Activated T-helper 17 cell treated with anti-CD3 and anti-CD28 coated beads, Interleukin-2, amount 50 U/mL, for 72 hours (primary cell): Measurements from ENCODE around the gene SLC13A3. TPM values are rescaled to one million over a fixed set of nuclear protein-coding genes. Genes with fewer than 3 reads are reported as not detected.

ENCODE experiments used
- ATAC-seq: fragments of 150-1000 bp; cut with Tn5 transposase; replicated peaks from 2 replicates; pipeline ENCODE4 v1.10.0; 2021; ENCODE audit warnings: mild to moderate bottlenecking, moderate library complexity
- H3K27ac Mint-ChIP-seq: one replicate; pipeline ENCODE4 v1.8.0; 2022; ENCODE audit warnings: mixed read lengths
- H3K27me3 Mint-ChIP-seq: one replicate; pipeline ENCODE4 v1.8.0; 2022; ENCODE audit warnings: mixed read lengths
- H3K36me3 Mint-ChIP-seq: one replicate; pipeline ENCODE4 v1.8.0; 2022; ENCODE audit warnings: low read depth, mild to moderate bottlenecking, mixed read lengths
- H3K4me1 Mint-ChIP-seq: one replicate; pipeline ENCODE4 v1.8.0; 2022; ENCODE audit warnings: mixed read lengths
- H3K4me3 Mint-ChIP-seq: one replicate; pipeline ENCODE4 v1.8.0; 2022; ENCODE audit warnings: mild to moderate bottlenecking, mixed read lengths
- H3K9me3 Mint-ChIP-seq: one replicate; pipeline ENCODE4 v1.8.0; 2022; ENCODE audit warnings: mixed read lengths
- total RNA-seq, 2 donors: library from RNA; stranded (reverse); gene quantifications; one replicate each; pipeline ENCODE4 v1.2.3, GENCODE V29; 2022

The SLC13A3 gene
- total RNA-seq, 2 donors from 2014 or later, result not detected

DNA sequence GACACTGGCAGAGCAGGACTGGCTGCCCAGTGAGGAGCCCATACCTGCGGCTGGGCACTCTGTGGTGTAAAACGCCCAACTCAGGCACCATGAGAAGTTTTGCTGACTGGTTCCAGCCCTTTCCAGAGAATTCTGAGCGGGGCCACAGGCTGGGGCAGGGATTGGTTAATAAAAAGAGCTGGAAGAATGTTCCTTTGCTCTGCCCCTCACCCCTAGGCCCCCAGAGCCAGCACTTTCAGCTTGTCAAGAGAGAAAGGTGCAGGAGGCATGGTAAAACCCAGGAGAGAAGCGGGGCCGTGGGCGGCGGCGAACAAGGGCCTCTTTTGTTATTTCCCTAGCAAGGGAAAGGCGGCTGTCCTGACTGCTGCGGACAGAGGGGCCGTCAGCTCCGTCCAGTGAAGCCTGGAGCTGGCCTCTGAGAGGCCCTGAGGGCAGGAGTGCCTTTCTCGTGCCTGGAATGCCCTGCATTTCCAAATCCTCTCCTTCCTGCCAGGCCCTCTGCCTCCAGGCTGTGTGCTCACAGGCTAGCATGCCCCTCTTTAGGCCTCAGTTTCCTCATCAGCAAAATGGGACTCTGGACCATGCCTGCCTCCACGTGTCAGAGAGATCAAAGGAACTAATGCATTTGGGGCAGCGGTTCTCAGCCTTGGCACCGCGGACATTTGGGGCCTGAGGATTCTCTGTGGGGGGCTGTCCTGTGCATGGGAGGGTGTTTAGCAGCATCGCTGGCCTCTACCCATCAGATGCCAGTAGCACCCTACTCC is 12.9 kb downstream of the SLC13A3 start:
- Mint-ChIP-seq H3K36me3 (no peaks in the 10 kb centered on the region), H3K4me3 (no peak overlapping the region), H3K4me1 (no peaks in the 10 kb centered on the region), H3K9me3 (no peaks in the 10 kb centered on the region), H3K27me3 (peaks cover 23% of the 10 kb centered on the region), H3K27ac (no peak overlapping the region)
- ATAC-seq, result no peak

DNA sequence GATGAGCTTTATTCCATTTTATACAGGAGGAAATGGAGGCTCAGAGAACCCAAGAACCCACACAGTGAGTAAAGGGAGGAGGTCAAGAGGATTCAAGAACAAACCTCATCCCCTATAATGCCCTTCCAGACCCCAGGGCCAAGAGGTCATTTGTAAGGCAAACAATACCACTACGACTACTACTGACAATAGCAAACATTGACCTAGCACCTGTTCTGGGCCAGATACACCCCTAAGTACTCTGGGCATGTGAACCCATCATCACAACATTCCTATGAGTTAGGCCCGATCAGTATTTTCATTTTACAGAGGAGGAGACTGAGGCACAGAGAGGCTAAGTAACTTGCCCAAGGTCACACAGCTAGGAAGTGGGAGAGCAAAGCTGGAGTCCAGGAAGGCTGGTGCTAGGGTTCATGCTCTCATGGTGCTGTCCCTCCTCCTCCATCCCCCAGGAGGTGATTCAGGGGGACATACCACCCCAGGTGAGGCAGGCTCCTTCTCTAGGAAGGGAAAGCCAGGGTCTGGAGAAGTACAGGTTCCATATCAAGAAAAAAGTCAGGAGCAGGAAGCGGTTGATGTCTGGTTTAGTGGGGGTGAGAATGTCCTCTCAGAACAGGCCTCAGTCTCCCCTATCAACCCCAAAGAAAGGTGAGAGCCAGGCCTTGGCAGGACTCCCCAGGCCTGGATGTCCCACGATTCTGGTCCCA is 13.7 kb downstream of the SLC13A3 start:
- Mint-ChIP-seq H3K4me3 (no peak overlapping the region), H3K36me3 (no peaks in the 10 kb centered on the region), H3K4me1 (no peaks in the 10 kb centered on the region), H3K27ac (no peak overlapping the region), H3K27me3 (peaks cover 26% of the 10 kb centered on the region), H3K9me3 (no peaks in the 10 kb centered on the region)
- ATAC-seq, result no peak

DNA sequence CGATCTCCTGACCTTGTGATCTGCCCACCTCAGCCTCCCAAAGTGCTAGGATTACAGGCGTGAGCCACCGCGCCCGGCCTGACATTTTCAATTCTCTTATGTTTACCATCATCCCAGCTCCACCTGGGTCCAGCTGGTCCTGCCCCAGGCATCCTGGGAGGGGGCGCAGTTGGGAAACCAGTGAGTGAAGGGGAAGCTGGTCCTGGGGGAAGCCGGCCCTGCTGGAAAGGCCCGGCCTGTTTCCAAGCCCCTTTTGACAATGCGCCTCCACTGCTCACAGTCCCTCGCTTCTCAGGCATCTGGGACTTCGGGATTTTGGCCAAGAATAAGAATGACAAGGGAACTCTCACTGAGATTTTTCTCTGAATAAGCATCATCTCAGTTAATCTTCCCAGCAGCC is 14.2 kb downstream of the SLC13A3 start:
- H3K27me3 Mint-ChIP-seq, result peaks cover 28% of the 10 kb centered on the region
- no peak overlapping the region for H3K4me3 Mint-ChIP-seq
- H3K36me3 Mint-ChIP-seq, result no peaks in the 10 kb centered on the region
- ATAC-seq, result no peak
- H3K27ac Mint-ChIP-seq, result no peak overlapping the region
- no peaks in the 10 kb centered on the region for H3K4me1 Mint-ChIP-seq
- no peaks in the 10 kb centered on the region for H3K9me3 Mint-ChIP-seq

DNA sequence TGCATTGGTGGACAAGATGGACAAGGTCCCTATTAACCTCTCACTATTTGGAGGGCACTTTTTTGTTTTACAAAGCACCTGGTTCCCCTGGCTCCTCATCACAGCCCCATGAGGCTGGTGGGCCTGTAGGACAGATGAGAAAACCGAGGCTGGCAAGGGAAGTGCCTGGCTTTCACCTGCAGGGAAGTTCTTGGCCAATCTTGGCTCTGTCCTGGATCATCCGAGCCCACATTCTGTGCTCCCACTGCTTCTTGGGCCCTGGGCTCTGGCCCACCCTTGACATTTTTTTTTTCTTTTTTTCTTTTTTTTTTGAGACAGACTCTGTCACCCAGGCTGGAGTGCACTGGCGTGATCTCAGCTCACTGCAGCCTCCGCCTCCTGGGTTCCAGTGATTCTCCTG is 14.7 kb downstream of the SLC13A3 start:
- ATAC-seq, result no peak
- Mint-ChIP-seq H3K9me3 (no peaks in the 10 kb centered on the region), H3K4me3 (no peak overlapping the region), H3K27ac (no peak overlapping the region), H3K4me1 (no peaks in the 10 kb centered on the region), H3K36me3 (no peaks in the 10 kb centered on the region), H3K27me3 (peaks cover 28% of the 10 kb centered on the region)

DNA sequence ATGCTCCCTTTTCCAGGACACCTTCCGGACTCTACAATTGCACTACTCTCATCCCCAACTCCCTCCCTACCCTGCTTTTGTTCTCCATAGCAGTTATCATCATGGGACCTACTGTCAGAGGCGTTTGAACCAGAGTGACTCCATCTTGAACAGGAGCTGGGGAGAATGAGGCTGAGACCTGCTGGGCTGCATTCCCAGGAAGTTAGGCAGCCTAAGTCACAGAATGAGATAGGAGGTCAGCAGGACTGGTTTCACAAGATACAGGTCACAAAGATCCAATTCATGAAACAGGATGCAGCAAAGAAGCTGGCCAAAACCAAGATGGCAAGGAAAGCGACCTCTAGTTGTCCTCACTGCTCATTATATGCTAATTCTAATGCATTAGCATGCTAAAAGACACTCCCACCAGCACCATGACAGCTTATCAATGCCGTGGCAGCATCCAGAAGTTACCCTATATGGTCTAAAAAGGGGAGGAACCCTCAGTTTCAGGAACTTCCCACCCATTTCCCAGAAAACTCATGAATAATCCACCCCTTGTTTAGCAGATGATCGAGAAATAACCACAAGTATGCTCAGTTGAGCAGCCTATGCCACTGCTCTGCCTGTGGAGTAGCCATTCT is 15.6 kb downstream of the SLC13A3 start:
- no peak for ATAC-seq
- H3K36me3 Mint-ChIP-seq, result no peaks in the 10 kb centered on the region

DNA sequence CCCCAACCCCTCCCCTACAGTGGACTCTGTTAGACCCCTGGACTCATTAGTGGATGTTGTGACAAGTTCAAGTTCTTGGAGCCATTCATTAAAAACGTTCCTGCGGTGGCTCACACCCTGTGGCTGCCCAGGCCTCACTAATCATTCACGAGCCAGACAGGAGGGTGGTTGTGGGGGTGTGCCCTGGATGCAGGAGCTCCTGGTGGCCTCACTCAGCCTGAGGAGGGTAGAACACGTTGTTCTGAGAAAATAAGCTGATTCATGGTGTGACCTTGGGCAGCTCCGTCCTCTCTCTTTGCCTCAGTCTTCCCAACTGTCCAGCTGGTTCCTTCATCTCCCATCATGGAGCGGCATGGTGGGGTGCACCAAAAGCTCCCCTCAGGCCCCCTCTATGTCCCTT is 16.7 kb downstream of the SLC13A3 start:
- ATAC-seq, result no peak
- H3K4me3 Mint-ChIP-seq, result no peak overlapping the region
- H3K9me3 Mint-ChIP-seq, result peaks cover 7% of the 10 kb centered on the region
- H3K27me3 Mint-ChIP-seq, result peaks cover 28% of the 10 kb centered on the region
- no peak overlapping the region for H3K27ac Mint-ChIP-seq
- H3K4me1 Mint-ChIP-seq, result no peaks in the 10 kb centered on the region
- H3K36me3 Mint-ChIP-seq, result no peaks in the 10 kb centered on the region

More for the DNA sequence above, 15.6 kb downstream of the SLC13A3 start:
- Mint-ChIP-seq H3K4me3 (no peak overlapping the region), H3K27ac (no peak overlapping the region), H3K27me3 (peaks cover 24% of the 10 kb centered on the region), H3K9me3 (no peaks in the 10 kb centered on the region), H3K4me1 (no peaks in the 10 kb centered on the region)

DNA sequence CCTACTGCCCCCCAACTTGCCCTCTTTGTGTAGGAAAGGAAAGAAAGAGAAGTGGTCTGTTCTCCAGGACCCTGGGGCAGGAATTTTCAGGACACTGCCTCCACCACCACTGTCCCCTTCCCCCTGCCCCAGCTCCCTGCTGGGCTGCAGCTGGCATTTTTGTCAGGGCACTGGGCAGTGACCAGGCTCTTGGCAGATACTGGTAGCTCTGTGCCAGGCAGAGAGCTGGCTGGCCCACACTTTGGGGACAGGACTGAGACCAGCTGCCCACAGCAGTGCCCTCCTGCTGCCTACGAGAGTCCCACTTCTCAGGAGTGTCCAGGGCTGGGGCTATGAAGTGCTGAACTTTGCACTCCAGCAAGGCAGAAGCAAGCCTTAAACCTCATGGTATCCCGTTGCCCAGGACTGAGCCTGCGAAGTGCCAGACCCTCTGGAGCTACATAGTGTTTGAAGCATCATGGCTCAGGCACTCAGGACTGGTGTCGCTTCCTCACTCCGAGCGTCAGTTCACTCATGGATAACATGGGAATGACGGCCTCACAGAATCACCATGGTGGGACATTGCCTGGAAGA is 19.3 kb downstream of the SLC13A3 start:
- H3K4me3 Mint-ChIP-seq, result no peak overlapping the region
- ATAC-seq, result no peak
- no peaks in the 10 kb centered on the region for H3K4me1 Mint-ChIP-seq
- peaks cover 30% of the 10 kb centered on the region for H3K27me3 Mint-ChIP-seq
- H3K27ac Mint-ChIP-seq, result no peak overlapping the region
- no peaks in the 10 kb centered on the region for H3K36me3 Mint-ChIP-seq
- peaks cover 8% of the 10 kb centered on the region for H3K9me3 Mint-ChIP-seq

DNA sequence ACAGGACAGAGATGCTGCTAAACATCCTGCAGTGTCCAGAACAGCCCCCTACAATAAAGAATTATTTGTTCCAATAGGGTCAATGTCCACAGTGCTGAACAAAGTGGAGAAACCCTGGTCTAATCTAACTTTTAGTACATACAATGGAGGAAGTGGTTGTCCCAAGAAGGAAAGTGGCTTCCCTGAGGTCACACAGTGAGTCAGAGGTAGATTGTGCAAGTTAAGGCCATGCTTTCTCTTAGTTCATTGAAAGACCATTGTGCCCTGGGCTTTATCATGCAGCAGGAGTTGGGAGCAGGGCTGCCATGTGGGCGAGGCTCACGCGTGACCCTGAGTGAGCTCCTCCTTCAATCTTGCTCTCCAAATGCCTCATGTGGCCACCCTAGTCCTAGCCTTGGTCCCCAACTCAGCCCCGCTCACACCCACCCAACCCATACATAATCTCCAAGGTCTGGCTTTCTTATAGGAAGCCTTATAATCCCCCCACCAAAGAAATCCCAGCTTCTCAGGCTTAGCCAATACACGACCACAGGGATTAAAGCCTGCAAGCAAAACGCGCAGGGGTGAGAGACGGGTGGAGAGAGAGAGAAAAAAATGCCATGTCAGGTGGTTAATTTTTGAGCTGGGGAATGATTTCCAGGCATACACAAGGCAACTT is 19.9 kb downstream of the SLC13A3 start:
- H3K9me3 Mint-ChIP-seq, result peaks cover 8% of the 10 kb centered on the region
- H3K27me3 Mint-ChIP-seq, result peaks cover 34% of the 10 kb centered on the region
- H3K27ac Mint-ChIP-seq, result no peak overlapping the region
- no peak overlapping the region for H3K4me3 Mint-ChIP-seq
- H3K4me1 Mint-ChIP-seq, result no peaks in the 10 kb centered on the region
- ATAC-seq, result peak; percentile 28
- H3K36me3 Mint-ChIP-seq, result no peaks in the 10 kb centered on the region

DNA sequence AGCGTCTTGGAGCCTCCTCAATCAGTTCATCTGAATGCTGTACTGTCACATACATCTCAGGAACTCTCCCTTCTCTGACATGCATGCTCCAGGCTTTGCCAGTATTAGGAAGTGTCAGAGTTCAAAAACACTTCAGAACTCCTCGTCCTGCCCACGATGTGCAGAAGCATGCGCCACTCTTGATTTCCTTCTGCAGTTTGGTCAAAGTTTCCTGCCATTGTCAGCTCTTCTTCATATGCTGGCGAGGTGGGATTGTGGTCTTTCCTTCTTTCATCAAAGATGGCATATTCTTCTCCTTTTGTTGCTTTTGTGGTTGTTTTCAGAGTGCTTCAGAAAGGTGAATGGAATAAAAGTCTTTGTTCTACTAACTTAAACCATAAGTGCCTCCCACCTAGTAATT is 21.0 kb downstream of the SLC13A3 start:
- peaks cover 8% of the 10 kb centered on the region for H3K9me3 Mint-ChIP-seq
- H3K27ac Mint-ChIP-seq, result no peak overlapping the region
- H3K4me3 Mint-ChIP-seq, result no peak overlapping the region
- H3K27me3 Mint-ChIP-seq, result peaks cover 26% of the 10 kb centered on the region
- H3K36me3 Mint-ChIP-seq, result no peaks in the 10 kb centered on the region
- ATAC-seq, result no peak
- H3K4me1 Mint-ChIP-seq, result no peaks in the 10 kb centered on the region

DNA sequence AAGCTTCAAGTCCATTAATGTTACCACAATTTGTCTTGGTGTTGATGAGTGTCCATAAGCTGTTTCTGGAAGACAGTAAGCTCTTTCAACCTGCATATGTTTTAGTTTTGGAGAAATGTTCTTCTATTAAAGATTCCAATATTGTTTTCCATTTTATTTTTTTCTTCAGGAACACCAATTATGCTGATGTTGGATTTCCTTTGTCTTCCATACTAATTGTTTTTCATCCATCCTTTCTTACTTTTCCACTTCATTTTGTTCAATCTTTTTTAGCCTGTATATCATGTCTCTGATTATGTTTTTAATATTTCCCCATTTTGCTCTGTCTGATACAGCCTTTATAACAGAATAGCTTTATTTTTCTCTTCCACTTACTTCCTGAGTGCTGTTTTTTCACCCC is 21.9 kb downstream of the SLC13A3 start:
- ATAC-seq, result no peak
- H3K27ac Mint-ChIP-seq, result no peak overlapping the region
- H3K9me3 Mint-ChIP-seq, result peaks cover 8% of the 10 kb centered on the region
- no peaks in the 10 kb centered on the region for H3K36me3 Mint-ChIP-seq
- no peaks in the 10 kb centered on the region for H3K4me1 Mint-ChIP-seq
- H3K27me3 Mint-ChIP-seq, result peaks cover 23% of the 10 kb centered on the region
- no peak overlapping the region for H3K4me3 Mint-ChIP-seq

DNA sequence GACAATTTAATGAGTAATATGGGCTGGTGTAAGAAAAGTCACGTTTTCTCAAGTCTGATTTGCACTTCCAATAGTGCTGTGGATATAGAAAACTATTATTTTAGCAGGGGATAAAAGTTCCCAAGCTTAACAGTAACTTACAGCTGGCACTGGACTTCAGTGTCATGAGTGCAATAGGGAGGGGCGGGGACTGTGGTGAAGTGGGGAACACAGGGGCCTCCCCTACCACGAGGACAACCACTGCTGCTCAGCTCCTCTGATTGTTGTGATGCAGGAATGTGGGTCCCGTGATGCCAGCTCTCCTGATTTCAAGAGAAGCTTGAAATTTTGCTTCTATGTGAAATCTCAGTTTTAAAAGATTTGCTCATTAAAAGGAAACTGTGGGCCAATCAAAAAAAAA is 24.0 kb downstream of the SLC13A3 start:
- H3K4me3 Mint-ChIP-seq, result no peak overlapping the region
- H3K9me3 Mint-ChIP-seq, result peaks cover 15% of the 10 kb centered on the region
- no peaks in the 10 kb centered on the region for H3K4me1 Mint-ChIP-seq
- H3K27ac Mint-ChIP-seq, result no peak overlapping the region
- ATAC-seq, result no peak
- no peaks in the 10 kb centered on the region for H3K36me3 Mint-ChIP-seq
- peaks cover 21% of the 10 kb centered on the region for H3K27me3 Mint-ChIP-seq

DNA sequence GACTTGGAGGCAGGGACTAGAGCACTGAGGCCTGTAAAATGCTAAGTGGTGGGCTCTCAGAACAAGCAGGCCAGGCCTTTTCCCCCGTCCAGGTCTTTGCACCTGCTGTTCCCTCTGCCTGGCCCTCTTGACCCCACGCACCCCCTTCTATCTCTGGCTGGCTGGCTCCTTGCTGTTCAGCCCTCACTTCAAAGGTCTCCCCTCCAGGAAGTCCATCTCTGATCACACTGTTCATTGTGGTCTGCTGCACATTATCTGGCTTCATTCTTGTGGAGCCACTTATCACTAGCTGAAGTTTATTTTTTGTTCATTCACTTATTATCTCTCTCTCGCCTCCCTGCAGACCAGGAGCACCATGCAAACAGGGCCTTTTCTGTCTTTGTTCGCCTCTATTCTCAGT is 24.5 kb downstream of the SLC13A3 start:
- H3K9me3 Mint-ChIP-seq, result peaks cover 15% of the 10 kb centered on the region
- no peaks in the 10 kb centered on the region for H3K4me1 Mint-ChIP-seq
- no peak overlapping the region for H3K4me3 Mint-ChIP-seq
- peaks cover 26% of the 10 kb centered on the region for H3K27me3 Mint-ChIP-seq
- no peaks in the 10 kb centered on the region for H3K36me3 Mint-ChIP-seq
- H3K27ac Mint-ChIP-seq, result no peak overlapping the region
- no peak for ATAC-seq

DNA sequence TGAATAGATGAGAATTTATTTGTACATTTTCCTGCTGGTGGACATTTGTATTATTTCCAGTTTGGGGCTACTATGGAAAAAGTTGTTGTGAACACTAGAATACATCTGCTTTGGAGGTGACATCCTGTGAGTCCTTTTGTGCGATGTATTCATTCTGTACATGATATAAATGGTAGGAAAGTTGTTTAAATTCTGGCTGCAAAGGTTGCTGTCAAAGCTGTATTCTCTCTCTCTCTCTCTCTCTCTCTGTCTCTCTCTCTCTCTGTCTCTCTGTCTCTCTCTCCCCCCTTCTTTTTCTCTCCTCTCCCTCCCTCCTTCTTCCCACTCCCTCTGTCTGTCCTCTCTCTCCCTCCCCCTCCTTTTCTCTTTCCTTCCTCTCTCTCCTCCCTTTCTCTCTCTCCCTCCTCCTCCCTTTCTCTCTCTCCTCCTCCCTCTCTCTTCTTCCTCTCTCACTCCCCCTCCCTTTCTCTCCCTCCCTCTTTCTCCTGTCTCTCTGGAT is 25.3 kb downstream of the SLC13A3 start:
- H3K27me3 Mint-ChIP-seq, result peaks cover 27% of the 10 kb centered on the region
- H3K27ac Mint-ChIP-seq, result no peak overlapping the region
- no peaks in the 10 kb centered on the region for H3K36me3 Mint-ChIP-seq
- no peak for ATAC-seq
- H3K4me3 Mint-ChIP-seq, result no peak overlapping the region
- H3K4me1 Mint-ChIP-seq, result no peaks in the 10 kb centered on the region
- peaks cover 15% of the 10 kb centered on the region for H3K9me3 Mint-ChIP-seq

DNA sequence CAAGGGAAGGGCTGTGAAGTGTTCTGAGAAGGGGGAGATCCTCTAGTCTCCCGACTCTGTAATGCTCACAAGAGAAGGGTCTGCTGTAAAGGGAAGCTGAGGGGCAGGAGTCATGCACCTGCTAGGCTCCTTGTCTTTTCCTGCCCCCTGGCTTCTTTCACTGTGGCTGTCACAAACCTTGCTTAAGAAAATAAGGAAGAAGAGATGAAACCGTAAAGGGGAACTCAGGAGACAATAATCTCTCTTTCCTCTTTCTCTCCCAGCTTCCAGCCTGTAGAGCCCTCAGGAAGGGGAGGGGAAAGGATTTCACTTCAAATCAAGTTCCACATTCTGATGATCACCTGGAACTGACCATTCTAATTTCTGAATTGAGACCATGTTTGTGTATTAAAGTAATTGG is 26.3 kb downstream of the SLC13A3 start:
- Mint-ChIP-seq H3K4me3 (no peak overlapping the region), H3K27me3 (peaks cover 27% of the 10 kb centered on the region), H3K9me3 (peaks cover 11% of the 10 kb centered on the region), H3K4me1 (no peaks in the 10 kb centered on the region), H3K27ac (no peak overlapping the region), H3K36me3 (no peaks in the 10 kb centered on the region)
- no peak for ATAC-seq
